Left colon (tissue), 2 donors: ENCODE results near the gene CAMSAP1. TPM values are rescaled to one million over a fixed set of nuclear protein-coding genes. Genes with fewer than 3 reads are reported as not detected.
"Not testable (repeated sequence)": the region's sequence is repeated elsewhere in the genome, so short reads cannot be mapped to it uniquely, and the experiment has no call there.

ENCODE experiments used
- ATAC-seq: fragments of 200-7000 bp; cut with Tn5 transposase; one replicate; pipeline ENCODE4 v1.9.1; 2020; ENCODE audit warnings: mild to moderate bottlenecking, moderate library complexity
- DNase-seq, 2 donors: peaks; one replicate each; pipeline ENCODE4 v3.0.0-alpha.2; 2020
- intact Hi-C, 2 donors: fragments of 100-400 bp; cut with DNase I in 1 of 2; cut with micrococcal nuclease in 1 of 2; formaldehyde crosslinking; loops; one replicate each; pipeline versions ENCODE4 v1.11.2 to v1.14.0; 2022; cut with DNase I, micrococcal nuclease
- total RNA-seq, 2 donors: library from RNA; stranded (reverse); fragmentation: NEBNext Ultra II Directional; extraction: Animal tissue kit (Norgen Biotek cat#: 25700); gene quantifications; one replicate each; pipeline ENCODE4 v1.2.1, GENCODE V29; 2021
- donor health status: DM: no; HTN: no; CAD: no.
- donor health status: DM: yes; HTN: yes; CAD: no.

CAMSAP1 gene
- total RNA-seq, 2 donors from 2014 or later = 13.4 to 17.6 TPM

DNA sequence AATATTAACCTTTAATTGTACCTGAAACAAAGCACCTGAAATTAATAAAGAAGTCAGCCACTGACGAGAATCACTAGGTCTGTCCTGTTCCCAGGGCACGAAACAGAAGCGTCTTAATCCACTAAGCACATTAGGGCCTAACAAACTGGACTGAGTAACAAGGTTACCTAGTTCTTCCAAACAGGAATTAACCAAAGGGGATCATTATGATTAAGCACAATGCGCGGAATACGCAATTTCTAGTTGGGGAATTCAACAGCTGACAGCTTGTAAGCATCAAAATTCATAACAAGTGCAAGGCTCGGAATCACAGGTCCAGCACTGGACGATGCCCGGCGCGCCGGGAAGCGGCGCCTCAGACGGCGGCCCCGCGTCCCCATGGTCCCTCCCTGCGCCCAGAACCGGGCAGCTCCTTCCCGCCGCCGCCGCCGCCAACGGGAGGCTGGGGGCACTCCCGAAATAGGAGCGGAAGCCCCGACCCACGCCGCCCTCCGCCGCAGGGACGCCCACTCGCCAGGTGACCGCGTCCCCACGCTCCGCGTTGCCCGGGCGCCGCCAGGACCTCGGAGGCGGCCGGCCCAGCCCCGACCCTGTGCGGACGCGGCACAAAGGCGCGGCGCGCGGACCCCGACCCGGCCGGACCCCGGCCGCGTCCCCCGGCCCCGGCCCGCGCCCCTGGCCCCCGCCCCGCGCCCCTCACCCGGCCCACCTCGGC is 898 bp downstream of the CAMSAP1 start:
- intact Hi-C loops = no loop called here
- ATAC-seq (no peak), DNase-seq (peak in 1 of 2 donors; percentile 38)

DNA sequence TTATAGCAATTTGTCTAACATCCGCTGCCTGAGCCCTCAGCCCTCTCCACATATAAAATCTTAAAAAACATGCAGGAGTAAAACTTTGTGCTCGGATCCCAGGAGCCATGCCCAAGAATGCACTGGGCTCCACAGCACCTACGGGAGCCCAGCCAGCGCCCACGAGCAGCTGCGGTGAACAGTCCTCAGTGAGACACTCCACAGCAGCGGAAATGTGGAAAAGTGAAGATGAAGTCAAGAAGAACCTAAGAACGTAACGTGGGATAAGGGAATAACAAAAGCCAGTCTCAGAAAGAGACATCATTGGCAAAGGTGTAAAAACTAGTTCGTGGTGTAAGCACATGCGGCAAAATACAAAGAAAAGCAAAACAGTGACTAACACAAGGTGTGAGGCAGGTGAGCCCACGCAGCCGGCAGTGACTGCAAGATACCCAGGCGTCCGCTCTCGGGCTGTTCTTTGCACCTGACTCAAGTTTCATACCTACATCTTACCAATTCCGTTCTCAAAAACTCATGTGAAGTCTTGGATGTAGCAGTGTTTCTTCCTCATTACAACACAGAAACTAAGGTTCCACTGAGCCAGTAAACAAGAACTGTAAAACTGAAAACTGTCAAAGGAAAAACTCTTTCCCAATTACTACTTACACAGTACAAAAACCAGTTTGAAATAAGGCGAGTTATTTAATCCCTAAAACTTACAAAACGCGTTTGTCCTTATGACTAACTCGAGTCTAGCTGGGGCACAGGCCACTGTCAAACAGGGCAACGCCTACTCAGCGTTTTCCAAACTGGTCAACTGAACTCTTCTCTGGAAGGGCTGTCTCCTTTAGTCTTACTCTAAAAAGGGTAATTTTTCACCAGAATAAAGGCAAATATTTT is 1.7 kb downstream of the CAMSAP1 start:
- no peak for ATAC-seq
- intact Hi-C loops = no loop called here
- no peak for DNase-seq

DNA sequence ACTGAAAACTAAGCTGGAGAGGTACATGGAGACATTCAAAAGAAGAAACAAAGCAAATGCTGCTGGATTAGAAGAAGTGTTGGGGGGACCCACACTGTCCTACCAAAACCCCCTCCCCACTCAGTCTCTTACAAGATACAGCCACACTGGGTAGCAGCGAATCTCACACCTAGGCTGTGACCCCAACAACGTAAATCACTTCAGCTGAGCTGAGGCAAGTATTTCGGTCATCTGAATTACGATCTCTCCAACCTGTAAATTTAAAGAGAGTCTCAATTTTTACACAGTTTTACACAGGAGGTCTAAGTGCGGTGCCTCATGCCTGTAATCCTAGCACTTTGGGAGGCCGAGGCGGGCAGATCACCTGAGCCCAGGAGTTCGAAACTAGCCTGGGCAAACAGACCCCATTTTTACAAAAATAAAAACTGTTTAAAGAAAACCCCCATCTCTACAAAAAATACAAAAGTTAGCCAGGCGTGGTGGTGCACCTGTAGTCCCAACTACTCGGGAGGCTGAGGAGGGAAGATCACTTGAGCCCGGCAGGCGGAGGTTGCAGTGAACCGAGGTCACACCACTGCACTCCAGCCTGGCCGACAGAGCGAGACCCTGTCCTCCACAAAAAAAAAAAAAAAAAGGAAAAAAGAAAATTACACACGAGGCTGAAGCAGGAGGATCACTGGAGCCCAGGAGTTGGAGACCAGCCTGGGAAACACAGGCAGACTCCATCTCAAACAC is 3.4 kb downstream of the CAMSAP1 start:
- intact Hi-C loops = no loop called here
- ATAC-seq (no peak), DNase-seq (no peak)

DNA sequence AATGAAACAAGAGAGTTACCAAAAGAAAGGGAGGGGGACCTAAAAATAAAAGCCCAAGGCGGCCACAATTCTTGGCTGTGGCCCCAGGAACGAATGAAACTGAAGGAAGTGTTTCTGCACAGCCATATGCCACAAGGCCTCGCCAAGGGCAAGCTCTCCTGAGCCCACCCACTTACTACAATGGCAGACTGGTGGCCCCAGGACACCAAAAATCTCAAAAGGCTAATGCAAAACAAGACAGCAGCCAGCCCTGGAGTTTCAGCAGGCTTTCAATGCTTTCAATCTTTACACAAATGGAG is 4.0 kb downstream of the CAMSAP1 start:
- intact Hi-C loops = no loop called here
- DNase-seq = no peak
- ATAC-seq = no peak

DNA sequence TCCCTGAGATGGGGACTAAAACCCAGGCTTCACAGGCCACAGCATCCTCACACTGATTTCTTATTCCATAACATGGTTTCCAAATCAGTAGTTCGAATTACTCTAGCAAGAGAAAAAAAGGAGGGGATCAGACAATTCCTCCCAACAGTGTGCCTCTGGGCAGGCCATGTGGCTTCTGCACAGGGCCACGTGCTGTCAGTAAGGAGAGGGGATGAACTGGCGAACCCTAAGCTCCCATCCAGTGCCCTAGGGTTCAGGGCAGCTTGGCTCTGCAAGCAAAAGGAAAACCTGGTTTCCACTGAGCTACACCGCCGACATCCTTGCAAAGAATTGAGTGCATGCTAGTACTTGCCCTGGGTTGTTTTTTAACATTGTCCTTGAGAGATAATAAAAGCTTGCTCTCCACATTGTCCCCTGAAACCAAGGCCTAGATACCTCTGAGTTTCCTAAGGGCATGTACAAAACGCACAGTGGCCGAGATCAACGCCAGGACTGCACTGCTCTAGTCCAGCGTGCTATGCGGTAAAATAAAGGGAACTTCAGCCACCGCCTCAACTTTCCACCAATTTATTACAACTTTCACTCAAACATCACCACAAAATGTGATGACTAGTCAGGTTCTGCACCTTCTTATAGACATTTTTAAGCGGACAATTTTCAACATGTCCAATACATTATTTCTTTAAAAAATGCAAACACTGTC is 4.5 kb downstream of the CAMSAP1 start:
- no peak for ATAC-seq
- DNase-seq = no peak
- intact Hi-C loops = no loop called here

DNA sequence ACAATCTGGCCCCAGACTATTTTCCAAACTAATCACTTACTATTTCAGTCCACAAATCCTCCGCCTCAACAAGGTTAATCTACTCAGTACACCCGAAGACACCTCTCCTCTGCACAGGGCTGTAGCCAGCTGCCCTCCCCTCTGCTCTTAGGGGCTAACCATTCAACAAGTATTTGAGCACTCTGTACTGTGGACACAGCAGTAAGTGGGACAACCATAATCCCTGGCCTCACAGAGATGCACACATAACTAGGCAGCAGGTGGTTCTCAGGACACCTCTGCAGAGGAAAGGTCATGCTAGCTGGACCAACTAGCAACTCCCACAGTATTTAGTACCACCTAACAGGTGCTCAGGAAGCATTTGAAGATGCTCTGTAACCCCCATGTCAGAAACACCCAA is 5.5 kb downstream of the CAMSAP1 start:
- ATAC-seq (no peak), DNase-seq (no peak)

DNA sequence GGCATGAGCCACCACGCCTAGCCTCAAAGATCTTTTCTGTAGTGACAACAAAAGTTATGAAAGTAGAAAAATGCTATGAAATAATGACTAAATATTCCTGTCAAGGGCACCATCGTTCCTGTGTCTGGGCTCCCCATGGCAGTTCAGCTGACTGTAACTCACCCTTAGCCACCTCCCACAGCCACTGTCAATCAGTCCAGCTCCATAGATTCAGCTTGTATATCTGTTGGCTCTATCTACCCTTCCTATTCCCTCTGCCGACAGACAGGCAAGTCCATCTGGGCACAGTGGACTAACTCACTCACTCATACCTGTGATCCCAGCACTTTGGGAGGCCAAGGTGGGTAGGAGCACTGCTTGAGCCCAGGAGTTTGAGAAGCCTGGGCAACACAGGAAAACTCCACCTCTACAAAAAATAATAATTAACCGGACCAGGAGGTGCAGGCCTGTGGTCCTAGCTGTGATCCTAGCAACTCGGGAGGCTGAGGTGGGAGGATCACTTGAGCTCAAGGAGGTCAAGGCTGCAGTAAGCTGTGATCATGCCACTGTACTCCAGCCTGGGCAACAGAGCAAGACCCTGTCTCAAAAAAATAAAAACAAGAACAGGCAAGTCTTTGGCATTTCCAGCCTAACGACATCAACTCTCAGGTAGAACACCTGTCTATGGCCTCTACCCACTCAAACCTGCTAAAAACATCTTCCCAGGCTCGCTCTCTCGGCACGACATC is 6.2 kb downstream of the CAMSAP1 start:
- intact Hi-C loops = no loop called here
- ATAC-seq (no peak), DNase-seq (no peak)

More for the DNA sequence above, 5.5 kb downstream of the CAMSAP1 start:
- intact Hi-C loops = no loop called here

DNA sequence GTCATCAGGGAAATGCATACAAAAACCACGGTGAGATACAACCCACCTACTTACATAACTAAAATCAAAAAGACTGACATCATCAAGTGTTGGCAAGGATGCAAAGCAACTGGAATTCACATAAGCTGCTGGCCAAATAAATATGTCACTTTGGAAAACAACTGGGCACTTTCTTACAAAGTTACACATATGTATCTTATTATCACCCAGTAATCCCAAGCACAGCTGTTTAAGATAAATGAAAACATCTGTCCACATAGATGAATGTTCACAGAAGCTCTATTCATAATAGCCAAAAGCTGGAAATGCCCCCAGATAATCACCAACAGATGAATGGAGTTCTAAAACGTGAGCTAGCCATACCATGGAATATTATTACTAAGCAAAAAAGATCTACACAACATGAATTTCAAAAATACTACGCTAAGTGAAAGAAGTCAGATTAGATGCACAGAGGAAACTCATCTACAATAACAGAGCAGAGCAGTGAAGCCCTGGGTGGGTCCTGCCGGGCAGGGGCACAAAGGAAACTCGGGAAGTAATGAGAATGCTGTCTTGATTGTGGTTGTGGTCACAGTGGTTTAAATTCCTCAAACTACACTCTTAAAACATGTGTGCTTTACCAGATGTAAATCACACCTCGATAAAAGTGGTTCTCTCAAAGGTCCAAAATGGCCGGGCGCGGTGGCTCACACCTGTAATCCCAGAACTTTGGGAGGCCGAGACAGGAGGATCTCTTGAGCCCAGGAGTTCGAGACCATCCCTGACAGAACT is 8.5 kb downstream of the CAMSAP1 start:
- no peak for ATAC-seq
- DNase-seq = no peak
- intact Hi-C loops = no loop called here

DNA sequence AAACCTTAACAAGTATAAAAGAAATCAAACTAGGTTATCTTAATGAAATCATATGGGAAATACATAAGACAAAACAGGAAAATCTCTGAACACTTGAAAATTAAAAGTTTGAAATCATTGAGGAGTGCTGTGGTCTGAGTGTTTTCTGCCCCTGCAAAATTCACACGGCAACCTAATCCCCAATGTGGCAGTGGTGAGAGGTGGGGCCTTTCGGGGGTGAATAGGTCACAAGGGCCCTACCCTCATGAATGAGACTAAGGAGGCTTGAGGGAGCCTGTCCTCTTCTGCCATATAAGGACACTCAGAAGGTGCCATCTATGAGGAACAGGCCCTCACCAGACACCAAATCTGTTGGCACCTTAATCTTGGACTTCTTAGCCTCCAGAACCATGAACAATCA is 10.7 kb downstream of the CAMSAP1 start:
- no peak for DNase-seq
- ATAC-seq = no peak
- intact Hi-C loops = no loop called here

DNA sequence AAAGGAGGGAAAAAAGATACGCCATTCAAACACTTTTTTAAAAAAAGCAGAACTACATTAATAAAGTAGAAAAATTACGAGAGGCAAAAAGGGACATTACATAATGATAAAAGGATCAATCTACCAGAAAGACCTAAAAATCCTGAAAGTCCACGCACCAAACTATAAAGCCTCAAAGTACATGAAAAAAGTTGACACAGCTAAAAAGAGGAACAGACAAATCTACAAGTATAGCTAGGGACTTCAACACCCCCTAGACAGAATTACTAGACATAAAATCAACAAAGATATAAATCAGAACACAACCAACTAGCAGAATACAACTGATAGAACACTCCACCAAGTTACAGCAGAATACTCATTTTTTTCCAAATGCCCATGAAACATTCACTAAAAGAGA is 11.1 kb downstream of the CAMSAP1 start:
- DNase-seq (no peak), ATAC-seq (no peak)
- intact Hi-C loops = no loop called here

DNA sequence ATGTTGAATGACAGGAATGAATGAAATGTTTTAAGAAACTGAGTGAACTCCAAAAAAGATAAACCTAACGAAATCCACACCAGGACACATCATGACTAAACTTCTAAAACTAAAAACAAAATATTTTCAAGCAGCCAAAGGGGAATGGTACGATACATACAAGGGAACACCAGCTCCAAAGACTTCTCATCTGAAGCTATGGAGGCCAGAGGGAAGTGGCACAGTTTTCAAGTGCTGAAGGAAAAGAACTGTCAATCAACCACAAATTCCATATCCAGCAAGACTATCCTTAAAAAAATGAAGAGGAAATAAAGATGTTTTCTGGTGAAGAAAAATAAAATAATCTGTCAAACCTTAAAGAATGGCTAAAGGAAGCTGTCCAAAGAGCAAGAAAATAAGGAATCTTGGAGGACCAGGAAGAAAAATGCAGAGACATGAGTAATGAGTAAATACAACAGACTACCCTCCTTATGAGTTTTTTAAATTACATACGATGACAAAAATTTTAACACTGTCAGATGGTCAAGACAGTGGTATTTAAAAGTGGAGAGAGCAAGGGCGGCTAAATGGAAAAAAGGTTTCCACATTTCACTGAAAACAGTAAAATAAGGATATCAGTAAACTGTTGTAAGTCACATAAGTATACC is 12.0 kb downstream of the CAMSAP1 start:
- intact Hi-C loops = no loop called here
- ATAC-seq = no peak

DNA sequence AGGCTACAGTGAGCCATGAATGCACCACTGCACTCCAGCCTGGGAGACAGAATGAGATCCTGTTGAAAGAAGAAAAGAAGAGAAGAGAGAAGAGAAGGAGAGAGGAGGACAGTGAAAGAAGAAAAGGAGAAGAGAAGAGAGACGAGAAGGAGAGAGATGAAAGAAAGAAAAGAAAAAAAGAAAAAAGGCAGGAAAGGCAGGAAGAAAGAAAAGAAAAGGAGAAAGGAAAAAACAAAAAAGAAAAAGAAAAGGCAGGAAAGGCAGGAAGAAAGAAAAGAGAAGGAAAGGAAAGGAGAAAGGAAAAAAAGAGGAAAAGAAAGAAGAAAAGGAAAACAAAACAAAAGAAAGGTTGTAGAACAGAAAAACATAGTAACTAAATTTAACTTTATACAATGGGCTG is 14.2 kb downstream of the CAMSAP1 start:
- no peak for ATAC-seq
- intact Hi-C loops = no loop called here
- no peak for DNase-seq

More for the DNA sequence above, 12.0 kb downstream of the CAMSAP1 start:
- DNase-seq = no peak

DNA sequence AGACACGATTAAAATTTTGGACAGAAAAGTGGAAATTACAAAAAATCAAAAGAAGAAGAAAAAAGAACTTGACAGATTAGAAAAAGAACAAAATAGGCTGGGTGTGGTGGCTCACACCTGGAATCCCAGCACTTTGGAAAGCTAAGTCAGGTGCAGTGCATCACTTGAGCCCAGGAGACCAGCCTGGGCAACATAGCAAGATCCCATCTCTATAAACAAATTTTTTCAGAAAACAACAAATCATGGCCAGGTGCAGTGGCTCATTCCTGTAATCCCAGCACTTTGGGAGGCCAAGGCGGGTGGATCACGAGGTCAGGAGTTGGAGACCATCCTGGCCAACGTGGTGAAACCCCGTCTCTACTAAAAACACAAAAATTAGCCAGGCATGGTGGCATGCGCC is 15.0 kb downstream of the CAMSAP1 start:
- intact Hi-C loops, DNase-seq, ATAC-seq: not testable (repeated sequence)

DNA sequence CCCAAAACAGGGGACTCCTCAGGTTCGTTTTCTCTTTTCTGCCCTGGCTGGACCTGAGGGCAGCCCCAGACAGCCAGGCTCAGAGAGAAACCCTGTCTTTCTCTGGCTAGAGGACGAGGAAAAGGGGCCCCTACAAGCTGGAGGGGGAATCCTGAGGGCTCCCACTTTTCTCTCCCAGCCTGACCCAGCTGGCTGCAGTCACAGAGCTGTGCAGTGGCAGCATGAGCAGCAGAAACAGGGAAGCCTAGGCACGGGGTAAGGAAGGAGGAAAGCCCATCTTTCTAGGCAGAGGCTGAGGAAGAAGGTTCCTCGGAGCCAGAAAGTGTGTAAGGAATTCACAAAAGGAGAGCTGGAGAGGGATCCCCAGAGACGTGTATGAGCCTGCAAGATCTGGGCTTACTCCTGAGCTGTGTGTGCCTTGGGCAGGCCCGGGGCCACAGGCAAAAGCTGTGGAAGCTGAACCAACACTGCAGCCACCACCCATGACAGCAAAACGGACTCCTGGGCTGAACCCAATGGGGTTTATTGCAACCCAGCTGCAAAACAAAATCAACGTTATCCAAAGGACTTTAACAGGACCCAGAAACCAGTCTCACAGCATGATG is 16.2 kb downstream of the CAMSAP1 start:
- no peak for DNase-seq
- intact Hi-C loops = no loop called here
- no peak for ATAC-seq

DNA sequence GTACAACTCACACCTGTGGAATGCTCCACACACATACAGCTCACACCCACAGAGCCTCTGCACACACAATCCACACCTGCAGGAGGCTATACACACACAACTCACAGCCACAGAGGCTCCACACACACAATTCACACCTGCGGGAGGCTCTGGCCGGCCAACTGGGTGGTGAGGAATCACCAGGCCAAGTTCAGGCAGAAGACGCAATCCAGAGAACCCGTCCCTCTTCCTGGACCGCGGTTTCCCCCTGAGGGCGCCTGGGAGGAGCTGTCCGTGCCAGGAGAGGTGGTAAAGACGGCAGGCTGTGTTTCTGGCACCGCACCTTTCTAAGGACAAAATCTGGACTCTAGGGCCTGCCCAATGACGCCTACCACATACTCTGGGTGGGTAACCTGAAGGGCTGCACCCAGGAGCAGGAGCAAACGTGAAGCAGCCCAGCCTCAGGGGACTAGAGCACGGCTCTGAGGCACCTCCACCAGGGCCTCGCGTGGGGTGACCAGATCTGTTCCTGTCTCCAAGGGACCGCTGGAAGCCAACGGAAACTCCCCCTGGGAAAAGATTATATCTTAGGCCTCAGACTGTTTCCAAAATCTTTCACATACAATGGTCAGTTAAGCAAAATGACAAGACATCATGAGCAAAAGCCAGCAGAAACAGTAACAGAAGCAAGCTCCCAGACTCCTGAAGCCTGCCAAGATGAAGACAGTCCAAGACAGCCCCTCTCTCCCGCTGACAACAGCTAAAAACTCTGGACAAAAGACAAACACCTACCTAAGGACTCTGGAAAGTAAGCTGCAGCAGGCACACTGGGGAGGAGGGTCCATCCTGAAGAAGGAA is 16.9 kb downstream of the CAMSAP1 start:
- no peak for DNase-seq
- ATAC-seq = no peak
- intact Hi-C loops = no loop called here

DNA sequence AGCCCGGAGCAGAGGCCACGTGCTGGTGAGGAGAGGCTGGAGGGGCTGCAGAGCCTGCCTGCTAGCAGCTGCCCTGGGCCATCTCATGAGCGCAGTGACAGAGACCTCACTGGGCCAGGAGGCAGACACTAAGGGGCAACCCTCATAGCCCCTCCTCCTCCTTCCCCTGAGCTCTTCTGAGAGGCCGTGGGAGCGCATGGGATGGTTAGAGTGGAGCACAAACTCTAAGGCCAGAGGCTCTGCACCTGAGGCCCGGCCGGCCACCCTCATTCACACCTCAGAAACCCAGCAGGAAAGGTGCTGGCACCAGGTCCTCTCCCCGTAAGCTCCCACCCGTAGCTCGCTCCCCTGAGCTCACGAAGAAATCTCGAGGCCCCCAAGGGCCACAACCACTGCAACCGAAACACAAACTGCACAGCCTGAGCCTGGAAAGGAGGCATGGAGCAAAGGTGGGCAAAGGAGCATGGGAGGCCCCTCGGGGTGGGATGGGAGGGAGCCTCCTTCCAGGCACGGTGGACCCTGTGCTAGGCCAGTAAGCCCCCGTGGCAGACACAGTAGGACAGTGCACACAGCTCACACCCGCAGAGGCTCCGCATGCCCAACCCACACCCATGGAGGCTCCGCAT is 17.7 kb downstream of the CAMSAP1 start:
- intact Hi-C loops = no loop called here
- DNase-seq (no peak), ATAC-seq (no peak)
